GM19467 (cell line): ENCODE results near the gene KSR1.
"Not testable (repeated sequence)": the region's sequence is repeated elsewhere in the genome, so short reads cannot be mapped to it uniquely, and the experiment has no call there.

Experiments used
- ATAC-seq: cut with Tn5 transposase; IDR thresholded peaks from one replicate; pipeline ENCODE4 v1.9.1; 2021; ENCODE audit warnings: mild to moderate bottlenecking, moderate library complexity; ENCODE audit not compliant: unreplicated experiment

KSR1 gene

GRCh38 chr17:27628376-27628775, 172.1 kb downstream of the KSR1 start:
- ATAC-seq, result no peak

GRCh38 chr17:27629260-27629659, 173.0 kb downstream of the KSR1 start:
- not testable (repeated sequence) for ATAC-seq

- ATAC-seq, result no peak
Observed at GRCh38 chr17:27630607-27631410, 174.6 kb downstream of the KSR1 start, which contains the start of gene LGALS9. Gene LGALS9 (plus strand): TSS chr17:27631188. CDS start chr17:27631266, 78 bp downstream.

- ATAC-seq, result no peak
Observed at GRCh38 chr17:27631411-27631760, 175.1 kb downstream of the KSR1 start.

- no peak for ATAC-seq
Observed at GRCh38 chr17:27631897-27632725, 175.9 kb downstream of the KSR1 start.

- not testable (repeated sequence) for ATAC-seq
Observed at GRCh38 chr17:27632766-27633165, 176.5 kb downstream of the KSR1 start.

- no peak for ATAC-seq
Observed at GRCh38 chr17:27633312-27634025, 177.2 kb downstream of the KSR1 start.

- ATAC-seq, result no peak
Observed at GRCh38 chr17:27634026-27634335, 177.7 kb downstream of the KSR1 start.

GRCh38 chr17:27634776-27635175, 178.5 kb downstream of the KSR1 start:
- ATAC-seq, result no peak

- no peak for ATAC-seq
Observed at GRCh38 chr17:27635275-27635823, 179.1 kb downstream of the KSR1 start.

GRCh38 chr17:27636005-27636520, 179.8 kb downstream of the KSR1 start:
- not testable (repeated sequence) for ATAC-seq

- ATAC-seq, result not testable (repeated sequence)
Observed at GRCh38 chr17:27637818-27638217, 181.6 kb downstream of the KSR1 start.

GRCh38 chr17:27638415-27638914, 182.2 kb downstream of the KSR1 start:
- not testable (repeated sequence) for ATAC-seq

GRCh38 chr17:27640790-27641189, 184.5 kb downstream of the KSR1 start:
- ATAC-seq, result no peak

GRCh38 chr17:27644586-27644985, 188.3 kb downstream of the KSR1 start:
- ATAC-seq, result no peak

- ATAC-seq, result not testable (repeated sequence)
Observed at GRCh38 chr17:27645621-27646020, 189.4 kb downstream of the KSR1 start.

- ATAC-seq, result no peak
Observed at GRCh38 chr17:27646232-27646631, 190.0 kb downstream of the KSR1 start.

- ATAC-seq, result no peak
Observed at GRCh38 chr17:27647765-27648164, 191.5 kb downstream of the KSR1 start.

GRCh38 chr17:27649111-27649571, 192.9 kb downstream of the KSR1 start:
- not testable (repeated sequence) for ATAC-seq

- no peak for ATAC-seq
Observed at GRCh38 chr17:27649929-27650328, 193.7 kb downstream of the KSR1 start.

GRCh38 chr17:27650836-27651235, 194.6 kb downstream of the KSR1 start:
- no peak for ATAC-seq
